T-cell (primary cell): Measurements from ENCODE around the gene SLC47A1. TPM values are rescaled to one million over a fixed set of nuclear protein-coding genes. Genes with fewer than 3 reads are reported as not detected.
A peak's percentile ranks its signal among the peaks of the same experiment; 100 is the strongest.
"Not testable (repeated sequence)": the region's sequence is repeated elsewhere in the genome, so short reads cannot be mapped to it uniquely, and the experiment has no call there.

ENCODE experiments used
- ATAC-seq, 4 experiments: fragments of 200-7000 bp in 3 of 4; fragments of 150-1000 bp in 1 of 4; cut with Tn5 transposase; replicated peaks in 1 of 4; 1 replicate in 3 of 4; 2 replicates in 1 of 4; pipeline ENCODE4 v1.10.0; 2021; ENCODE audit warnings: moderate library complexity in 3 of 4, mild to moderate bottlenecking in 2 of 4, moderate number of reproducible peaks in 1 of 4
- CTCF ChIA-PET, 2 donors: fragments of 300-600 bp; sonication (Branson Sonifier 250); formaldehyde crosslinking; loops; one replicate each; lab custom pipeline; 2022; ENCODE audit warnings: antibody characterized with exemption in 2 of 2; lab: Charles Lee
- POLR2A ChIA-PET, 2 donors: fragments of 300-600 bp; sonication (Branson Sonifier 250); formaldehyde crosslinking; loops; one replicate each; lab custom pipeline; 2022; ENCODE audit warnings: antibody characterized with exemption in 2 of 2; lab: Charles Lee
- DNase-seq, 35 experiments: peaks; one replicate each; pipeline versions ENCODE4 v3.0.0 to v3.0.0-alpha.2; 2013 to 2023
- H3K27ac ChIP-seq: one replicate; pipeline ENCODE4 v1.5.1; 2013; ENCODE audit warnings: low read length
- H3K27me3 ChIP-seq, 2 experiments: replicated peaks in 1 of 2; 1 replicate in 1 of 2; 2 replicates in 1 of 2; pipeline versions ENCODE4 v1.6.1 to v1.7.0; 2013; ENCODE audit warnings: low read length in 1 of 2, mixed read lengths in 1 of 2; ENCODE audit not compliant: control insufficient read depth in 2 of 2, insufficient read depth in 2 of 2; ENCODE audit errors: extremely low read depth in 1 of 2
- H3K36me3 ChIP-seq, 2 donors: 1 replicate in 1 of 2; 2 replicates in 1 of 2; pipeline versions ENCODE4 v1.6.1 to v1.7.0; 2013; ENCODE audit warnings: low read length in 1 of 2; ENCODE audit not compliant: control insufficient read depth in 2 of 2, insufficient read depth in 1 of 2; ENCODE audit errors: extremely low read depth in 1 of 2
- H3K4me1 ChIP-seq, 2 experiments: 1 replicate in 1 of 2; 2 replicates in 1 of 2; pipeline versions ENCODE4 v1.6.1 to v1.7.0; 2013; ENCODE audit warnings: low read length in 2 of 2, mixed read lengths in 1 of 2; ENCODE audit not compliant: insufficient read depth in 2 of 2, control insufficient read depth in 1 of 2; ENCODE audit errors: extremely low read depth in 1 of 2
- H3K4me3 ChIP-seq, 2 donors: 1 replicate in 1 of 2; 2 replicates in 1 of 2; pipeline versions ENCODE4 v1.5.1 to v1.7.0; 2013; ENCODE audit warnings: mild to moderate bottlenecking in 2 of 2, low read length in 1 of 2, moderate library complexity in 1 of 2; ENCODE audit not compliant: control insufficient read depth in 1 of 2; ENCODE audit errors: extremely low read depth in 1 of 2
- H3K9me3 ChIP-seq: 2 replicates; pipeline ENCODE4 v1.7.0; 2013
- H3K27ac Mint-ChIP-seq, 2 donors: one replicate each; pipeline ENCODE4 v1.8.0; 2020 to 2021; ENCODE audit warnings: mild to moderate bottlenecking in 2 of 2, mixed read lengths in 2 of 2
- H3K27me3 Mint-ChIP-seq, 2 donors: one replicate each; pipeline ENCODE4 v1.8.0; 2021 to 2022; ENCODE audit warnings: mixed read lengths in 2 of 2
- H3K36me3 Mint-ChIP-seq: one replicate; pipeline ENCODE4 v1.8.0; 2021; ENCODE audit warnings: mixed read lengths
- H3K4me1 Mint-ChIP-seq, 3 donors: one replicate each; pipeline ENCODE4 v1.8.0; 2020 to 2022; ENCODE audit warnings: mixed read lengths in 3 of 3, mild to moderate bottlenecking in 1 of 3
- H3K4me3 Mint-ChIP-seq, 3 donors: one replicate each; pipeline ENCODE4 v1.8.0; 2020 to 2022; ENCODE audit warnings: mild to moderate bottlenecking in 3 of 3, mixed read lengths in 3 of 3, moderate library complexity in 3 of 3
- H3K9me3 Mint-ChIP-seq, 3 donors: one replicate each; pipeline ENCODE4 v1.8.0; 2020 to 2022; ENCODE audit warnings: mixed read lengths in 3 of 3
- WGBS: methylation state at CpG from one replicate; pipeline ENCODE4 v1.1.5; 2013; ENCODE audit warnings: missing lambda C conversion rate; ENCODE audit not compliant: insufficient coverage; 5-methylcytosine and 5-hydroxymethylcytosine counted together
- total RNA-seq, 35 experiments: library from RNA in 6 of 35; stranded (reverse) in 6 of 35; fragments of 120-200 nt in 1 of 35; gene quantifications; one replicate each; pipeline versions ENCODE4 v1.2.1 to v1.2.4 and lab custom pipeline; 2013 to 2026

SLC47A1 gene
- total RNA-seq, 5 donors from 2014 or later (not counting 1 experiment from before 2014, with no cell fraction given), result 0.10 to 0.66 (median 0.31) TPM; not detected in 1

- DNase-seq, result peak; percentile 71 to 95 (median 85)
- Histone ChIP-seq H3K4me1 (peaks cover 3 to 10% of the 10 kb centered on the region in 2 experiments), H3K9me3 (no peaks in the 10 kb centered on the region), H3K36me3 (no peaks in the 10 kb centered on the region), H3K27ac (peak overlapping the region; percentile 52), H3K27me3 (no peaks in the 10 kb centered on the region), H3K4me3 (peak overlapping the region; percentile 46 to 76)
- CTCF ChIA-PET, result no interaction called here
- no peaks in the 10 kb centered on the region for H3K9me3 Mint-ChIP-seq
- H3K36me3 Mint-ChIP-seq, result peaks cover 3% of the 10 kb centered on the region
- POLR2A ChIA-PET, result no interaction called here
- peak overlapping the region; percentile 85 to 94 (median 86) for H3K4me3 Mint-ChIP-seq
- H3K27ac Mint-ChIP-seq, result peak overlapping the region; percentile 95 to 97
- H3K27me3 Mint-ChIP-seq, result peaks cover 3 to 5% of the 10 kb centered on the region in 2 donors
- peak; percentile 75 to 82 (median 78) for ATAC-seq
- peaks cover 7 to 12% (median 8%) of the 10 kb centered on the region in 3 donors for H3K4me1 Mint-ChIP-seq
- WGBS, result under 1% methylated on average over 42 of the region's 60 CpGs
These were observed 25.7 kb upstream of the SLC47A1 start for GRCh38 chr17:19507775-19508576.

GRCh38 chr17:19508577-19508867 lies 25.1 kb upstream of the SLC47A1 start:
- no peaks in the 10 kb centered on the region for H3K36me3 ChIP-seq
- H3K4me3 ChIP-seq, result peak overlapping the region; percentile 46 to 76
- H3K9me3 Mint-ChIP-seq, result no peaks in the 10 kb centered on the region
- ChIA-PET CTCF (no interaction called here), POLR2A (no interaction called here)
- peak overlapping the region; percentile 85 to 94 (median 86) for H3K4me3 Mint-ChIP-seq
- H3K36me3 Mint-ChIP-seq, result peaks cover 3% of the 10 kb centered on the region
- peaks cover 7 to 13% (median 8%) of the 10 kb centered on the region in 3 donors for H3K4me1 Mint-ChIP-seq
- peaks cover 3 to 5% of the 10 kb centered on the region in 2 donors for H3K27me3 Mint-ChIP-seq
- H3K27ac Mint-ChIP-seq, result peak overlapping the region; percentile 95 to 97
- H3K4me1 ChIP-seq, result peaks cover 3 to 10% of the 10 kb centered on the region in 2 experiments
- 8% methylated on average over 2 of the region's 6 CpGs for WGBS
- H3K9me3 ChIP-seq, result no peaks in the 10 kb centered on the region
- H3K27me3 ChIP-seq, result no peaks in the 10 kb centered on the region
- DNase-seq, result no peak
- no peak for ATAC-seq
- peak overlapping the region; percentile 52 for H3K27ac ChIP-seq

GRCh38 chr17:19509281-19509852 lies 24.3 kb upstream of the SLC47A1 start:
- H3K27me3 ChIP-seq, H3K4me3 Mint-ChIP-seq, H3K9me3 ChIP-seq, POLR2A ChIA-PET, DNase-seq, H3K27me3 Mint-ChIP-seq, H3K27ac ChIP-seq, H3K36me3 Mint-ChIP-seq, H3K4me3 ChIP-seq, H3K36me3 ChIP-seq, ATAC-seq, H3K9me3 Mint-ChIP-seq: not testable (repeated sequence)
- Mint-ChIP-seq H3K27ac (peak overlapping the region; percentile 39 to 43), H3K4me1 (peaks cover 11 to 16% (median 13%) of the 10 kb centered on the region in 3 donors)
- WGBS, result 93% methylated on average over 5 of the region's 5 CpGs
- H3K4me1 ChIP-seq, result peaks cover 3 to 14% of the 10 kb centered on the region in 2 experiments
- CTCF ChIA-PET, result interaction anchor here in 1 of 2 donors (1.2 kb wide), 1 partner anchor 75 kb away, joined by 4 read pairs; no protein-coding TSS in a partner anchor

GRCh38 chr17:19510903-19511302 lies 22.8 kb upstream of the SLC47A1 start:
- Histone ChIP-seq H3K9me3 (no peaks in the 10 kb centered on the region), H3K36me3 (no peaks in the 10 kb centered on the region), H3K27ac (no peak overlapping the region), H3K4me1 (peaks cover 3 to 14% of the 10 kb centered on the region in 2 experiments), H3K27me3 (peaks cover 0 to 3% of the 10 kb centered on the region in 2 experiments), H3K4me3 (no peak overlapping the region)
- Mint-ChIP-seq H3K36me3 (peaks cover 3% of the 10 kb centered on the region), H3K4me1 (peaks cover 11 to 16% (median 13%) of the 10 kb centered on the region in 3 donors), H3K9me3 (no peaks in the 10 kb centered on the region), H3K27me3 (peaks cover 3 to 5% of the 10 kb centered on the region in 2 donors), H3K4me3 (no peak overlapping the region), H3K27ac (no peak overlapping the region)
- DNase-seq, result no peak
- 85% methylated on average over 8 of the region's 9 CpGs for WGBS
- ChIA-PET POLR2A (interaction anchor here in 1 of 2 donors (0.6 to 0.7 kb wide), 2 partner anchors 13 to 645 kb away, joined by 6 to 7 read pairs; no protein-coding TSS in a partner anchor), CTCF (no interaction called here)
- ATAC-seq, result no peak

GRCh38 chr17:19513897-19514488 lies 19.7 kb upstream of the SLC47A1 start:
- no peaks in the 10 kb centered on the region for H3K36me3 Mint-ChIP-seq
- H3K36me3 ChIP-seq, result no peaks in the 10 kb centered on the region
- H3K4me1 Mint-ChIP-seq, result peaks cover 3 to 5% (median 5%) of the 10 kb centered on the region in 3 donors
- H3K4me1 ChIP-seq, result peaks cover 0 to 4% of the 10 kb centered on the region in 2 experiments
- no peaks in the 10 kb centered on the region for H3K9me3 ChIP-seq
- 3% methylated on average over 3 of the region's 13 CpGs for WGBS
- ChIA-PET POLR2A (no interaction called here), CTCF (interaction anchor here (0.6 to 1.3 kb wide), 4 partner anchors 248 to 469 kb away, joined by 3 to 6 read pairs (median 4); no protein-coding TSS in a partner anchor)
- no peaks in the 10 kb centered on the region for H3K9me3 Mint-ChIP-seq
- DNase-seq, result peak; percentile 27 to 81 (median 58)
- H3K4me3 ChIP-seq, result no peak overlapping the region
- H3K27ac Mint-ChIP-seq, result no peak overlapping the region
- peak; percentile 57 to 73 (median 63) for ATAC-seq
- no peaks in the 10 kb centered on the region for H3K27me3 Mint-ChIP-seq
- no peak overlapping the region for H3K27ac ChIP-seq
- H3K27me3 ChIP-seq, result peaks cover 0 to 3% of the 10 kb centered on the region in 2 experiments
- no peak overlapping the region for H3K4me3 Mint-ChIP-seq

GRCh38 chr17:19517699-19518098 lies 16.0 kb upstream of the SLC47A1 start:
- no peak for ATAC-seq
- peaks cover 0 to 4% of the 10 kb centered on the region in 2 experiments for H3K27me3 ChIP-seq
- ChIA-PET POLR2A (no interaction called here), CTCF (interaction anchor here in 1 of 2 donors (1.4 kb wide), 1 partner anchor 245 kb away, joined by 3 read pairs; no protein-coding TSS in a partner anchor)
- no peak overlapping the region for H3K27ac Mint-ChIP-seq
- no peaks in the 10 kb centered on the region for H3K9me3 Mint-ChIP-seq
- H3K36me3 Mint-ChIP-seq, result no peaks in the 10 kb centered on the region
- DNase-seq, result no peak
- H3K9me3 ChIP-seq, result no peaks in the 10 kb centered on the region
- no peaks in the 10 kb centered on the region for H3K27me3 Mint-ChIP-seq
- H3K4me3 Mint-ChIP-seq, result no peak overlapping the region
- no peak overlapping the region for H3K27ac ChIP-seq
- H3K36me3 ChIP-seq, result no peaks in the 10 kb centered on the region
- H3K4me3 ChIP-seq, result no peak overlapping the region
- peaks cover 3 to 4% of the 10 kb centered on the region in 2 experiments for H3K4me1 ChIP-seq
- peaks cover 4 to 19% (median 5%) of the 10 kb centered on the region in 3 donors for H3K4me1 Mint-ChIP-seq
